K562 (cell line): ENCODE data around the gene CALCOCO2.

Experiments
- ATF3 ChIP-seq, 2 experiments: fragments of 450-650 bp in 1 of 2; sonication (generic) in 1 of 2; formaldehyde crosslinking in 1 of 2; IDR thresholded peaks in 1 of 2; conservative IDR thresholded peaks in 1 of 2; 2 replicates each; pipeline versions ENCODE4 v1.6.1 to v1.8.1; 2016 to 2023; ENCODE audit warnings: mild to moderate bottlenecking in 2 of 2, moderate library complexity in 2 of 2, inconsistent platforms in 1 of 2, missing genetic modification reagents in 1 of 2
- CGGBP1 ChIP-seq: fragments of 250-450 bp; sonication (Bioruptor Pico); IDR thresholded peaks from 2 replicates; pipeline ENCODE4 v1.9.0; 2021; ENCODE audit warnings: mild to moderate bottlenecking
- CTCF ChIP-seq, 3 experiments: IDR thresholded peaks in 2 of 3; conservative IDR thresholded peaks in 1 of 3; 2 replicates each; pipeline ENCODE4 v1.5.1; 2011 to 2012; ENCODE audit warnings: low read length in 3 of 3, mild to moderate bottlenecking in 3 of 3, control low read depth in 2 of 3, improper control_type of control experiment in 1 of 3, inconsistent platforms in 1 of 3, low read depth in 1 of 3, mixed read lengths in 1 of 3, moderate library complexity in 1 of 3; ENCODE audit not compliant: insufficient read depth in 2 of 3
- FOXK2 ChIP-seq, 2 experiments: fragments of 450-650 bp; IDR thresholded peaks in 1 of 2; conservative IDR thresholded peaks in 1 of 2; 2 replicates each; pipeline ENCODE4 v1.6.1; 2016; ENCODE audit warnings: low read depth in 2 of 2, mild to moderate bottlenecking in 1 of 2
- GABPB1 ChIP-seq: sonication (generic); formaldehyde crosslinking; IDR thresholded peaks from 2 replicates; pipeline ENCODE4 v1.8.0; 2022; ENCODE audit warnings: mild to moderate bottlenecking, missing genetic modification reagents
- HNRNPUL1 ChIP-seq: fragments of 200-400 bp; formaldehyde crosslinking; IDR thresholded peaks from 2 replicates; pipeline ENCODE4 v1.6.1; 2017; ENCODE audit warnings: low read length
- KLF6 ChIP-seq: fragments of 250-450 bp; sonication (Bioruptor Pico); IDR thresholded peaks from 2 replicates; pipeline ENCODE4 v1.4.0; 2020; ENCODE audit warnings: mild to moderate bottlenecking, moderate library complexity, borderline replicate concordance
- PCBP2 ChIP-seq: fragments of 200-400 bp; formaldehyde crosslinking; IDR thresholded peaks from 2 replicates; pipeline ENCODE4 v1.6.1; 2018; ENCODE audit warnings: low read length, low read depth, mild to moderate bottlenecking, moderate library complexity; ENCODE audit not compliant: poor library complexity, severe bottlenecking
- POLR2A ChIP-seq: fragments of 450-650 bp; conservative IDR thresholded peaks from 2 replicates; pipeline ENCODE4 v1.6.1; 2016
- SIN3A ChIP-seq, 2 experiments: fragments of 150-350 bp in 1 of 2; IDR thresholded peaks; 2 replicates each; pipeline ENCODE4 v1.6.1; 2011 to 2016; ENCODE audit warnings: borderline replicate concordance in 2 of 2, low read depth in 2 of 2, low read length in 2 of 2, mild to moderate bottlenecking in 2 of 2, moderate library complexity in 2 of 2; ENCODE audit not compliant: control insufficient read depth in 1 of 2
- SMAD3 ChIP-seq: fragments of 450-650 bp; formaldehyde crosslinking; conservative IDR thresholded peaks from 2 replicates; pipeline ENCODE4 v1.4.0; 2020; ENCODE audit warnings: mild to moderate bottlenecking
- SMARCC2 ChIP-seq: fragments of 450-650 bp; IDR thresholded peaks from 2 replicates; pipeline ENCODE4 v1.6.1; 2017; ENCODE audit warnings: antibody characterized with exemption, moderate library complexity, mild to moderate bottlenecking, low read depth
- ZSCAN29 ChIP-seq: fragments of 450-650 bp; IDR thresholded peaks from 2 replicates; pipeline ENCODE4 v1.6.1; 2017
- TF ChIP-seq, protein P1 (sequence below): fragments of 250-450 bp; sonication (Bioruptor Pico); IDR thresholded peaks from 2 replicates; pipeline ENCODE4 v1.4.0; 2020; ENCODE audit warnings: mild to moderate bottlenecking, moderate library complexity, borderline replicate concordance

GRCh38 chr17:48873209-48873608, 42.4 kb downstream of the CALCOCO2 start:
- no peak for TF ChIP-seq CGGBP1 (CRISPR knock-in tag)
- no peak for TF ChIP-seq SMARCC2
- no peak for TF ChIP-seq KLF6 (CRISPR knock-in tag)
- TF ChIP-seq ATF3 (IDR thresholded peaks at IDR 0.05), result no peak
- TF ChIP-seq ATF3 (CRISPR knock-in tag; conservative IDR thresholded peaks at IDR 0.05), result no peak
- no peak for TF ChIP-seq PCBP2
- no peak for TF ChIP-seq SMAD3
- TF ChIP-seq ZSCAN29, result no peak
- no peak for TF ChIP-seq POLR2A
- TF ChIP-seq, protein P1, sequence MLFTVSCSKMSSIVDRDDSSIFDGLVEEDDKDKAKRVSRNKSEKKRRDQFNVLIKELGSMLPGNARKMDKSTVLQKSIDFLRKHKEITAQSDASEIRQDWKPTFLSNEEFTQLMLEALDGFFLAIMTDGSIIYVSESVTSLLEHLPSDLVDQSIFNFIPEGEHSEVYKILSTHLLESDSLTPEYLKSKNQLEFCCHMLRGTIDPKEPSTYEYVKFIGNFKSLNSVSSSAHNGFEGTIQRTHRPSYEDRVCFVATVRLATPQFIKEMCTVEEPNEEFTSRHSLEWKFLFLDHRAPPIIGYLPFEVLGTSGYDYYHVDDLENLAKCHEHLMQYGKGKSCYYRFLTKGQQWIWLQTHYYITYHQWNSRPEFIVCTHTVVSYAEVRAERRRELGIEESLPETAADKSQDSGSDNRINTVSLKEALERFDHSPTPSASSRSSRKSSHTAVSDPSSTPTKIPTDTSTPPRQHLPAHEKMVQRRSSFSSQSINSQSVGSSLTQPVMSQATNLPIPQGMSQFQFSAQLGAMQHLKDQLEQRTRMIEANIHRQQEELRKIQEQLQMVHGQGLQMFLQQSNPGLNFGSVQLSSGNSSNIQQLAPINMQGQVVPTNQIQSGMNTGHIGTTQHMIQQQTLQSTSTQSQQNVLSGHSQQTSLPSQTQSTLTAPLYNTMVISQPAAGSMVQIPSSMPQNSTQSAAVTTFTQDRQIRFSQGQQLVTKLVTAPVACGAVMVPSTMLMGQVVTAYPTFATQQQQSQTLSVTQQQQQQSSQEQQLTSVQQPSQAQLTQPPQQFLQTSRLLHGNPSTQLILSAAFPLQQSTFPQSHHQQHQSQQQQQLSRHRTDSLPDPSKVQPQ (CRISPR knock-in tag), result no peak
- no peak for TF ChIP-seq FOXK2 (conservative IDR thresholded peaks at IDR 0.05 in 1 of 2, IDR thresholded peaks at IDR 0.05 in 1 of 2; ENCODE audit: low read depth in 2 of 2)
- TF ChIP-seq SIN3A (IDR thresholded peaks at IDR 0.05; ENCODE audit: borderline replicate concordance in 2 of 2, control insufficient read depth in 1 of 2, low read depth in 2 of 2, low read length in 2 of 2), result no peak
- no peak for TF ChIP-seq HNRNPUL1
- TF ChIP-seq CTCF (IDR thresholded peaks at IDR 0.05 in 2 of 3, conservative IDR thresholded peaks at IDR 0.05 in 1 of 3; ENCODE audit: insufficient read depth in 2 of 3, low read depth in 1 of 3, low read length in 3 of 3), result no peak
- no peak for TF ChIP-seq GABPB1 (CRISPR knock-in tag)
